Activated CD4-positive, alpha-beta memory T cell treated with anti-CD3 and anti-CD28 coated beads, Interleukin-2, amount 10 ng/mL, durations not matched to agents 7 days and 5 days (primary cell): ENCODE data around the gene PIK3AP1. TPM values are rescaled to one million over a fixed set of nuclear protein-coding genes. Genes with fewer than 3 reads are reported as not detected.
A peak's percentile ranks its signal among the peaks of the same experiment; 100 is the strongest.

Experiments
- CTCF ChIA-PET: fragments of 350-600 bp; sonication (Branson Sonifier 250); formaldehyde crosslinking; loops from one replicate; lab custom pipeline; 2021; ENCODE audit warnings: antibody characterized with exemption, inconsistent platforms; lab: Charles Lee
- POLR2A ChIA-PET: fragments of 350-600 bp; sonication (Branson Sonifier 250); formaldehyde crosslinking; loops from one replicate; lab custom pipeline; 2021; ENCODE audit warnings: antibody characterized with exemption; lab: Charles Lee
- DNase-seq: peaks from one replicate; pipeline ENCODE4 v3.0.0-alpha.2; 2020
- H3K27ac Mint-ChIP-seq: one replicate; pipeline ENCODE4 v1.8.0; 2021; ENCODE audit warnings: mild to moderate bottlenecking, mixed read lengths
- H3K27me3 Mint-ChIP-seq: one replicate; pipeline ENCODE4 v1.8.0; 2021; ENCODE audit warnings: mixed read lengths
- H3K36me3 Mint-ChIP-seq: one replicate; pipeline ENCODE4 v1.8.0; 2021; ENCODE audit warnings: low read depth, mixed read lengths
- H3K4me1 Mint-ChIP-seq: one replicate; pipeline ENCODE4 v1.8.0; 2021; ENCODE audit warnings: mixed read lengths
- H3K4me3 Mint-ChIP-seq: one replicate; pipeline ENCODE4 v1.8.0; 2021; ENCODE audit warnings: mild to moderate bottlenecking, mixed read lengths
- H3K9me3 Mint-ChIP-seq: one replicate; pipeline ENCODE4 v1.8.0; 2021; ENCODE audit warnings: mixed read lengths
- total RNA-seq, 2 experiments: library from RNA; stranded (reverse); gene quantifications; one replicate each; pipeline ENCODE4 v1.2.3, GENCODE V29; 2021

The PIK3AP1 gene
- total RNA-seq, 2 experiments from 2014 or later, result 5.7 to 6.6 TPM

GRCh38 chr10:96619796-96620773, 100.2 kb downstream of the PIK3AP1 start:
- POLR2A ChIA-PET, result no interaction called here
- no peak for DNase-seq
- H3K36me3 Mint-ChIP-seq, result no peaks in the 10 kb centered on the region
- no peak overlapping the region for H3K4me3 Mint-ChIP-seq
- no peaks in the 10 kb centered on the region for H3K27me3 Mint-ChIP-seq
- no peak overlapping the region for H3K27ac Mint-ChIP-seq
- H3K9me3 Mint-ChIP-seq, result no peaks in the 10 kb centered on the region
- no peaks in the 10 kb centered on the region for H3K4me1 Mint-ChIP-seq
- CTCF ChIA-PET, result no interaction called here

DNA sequence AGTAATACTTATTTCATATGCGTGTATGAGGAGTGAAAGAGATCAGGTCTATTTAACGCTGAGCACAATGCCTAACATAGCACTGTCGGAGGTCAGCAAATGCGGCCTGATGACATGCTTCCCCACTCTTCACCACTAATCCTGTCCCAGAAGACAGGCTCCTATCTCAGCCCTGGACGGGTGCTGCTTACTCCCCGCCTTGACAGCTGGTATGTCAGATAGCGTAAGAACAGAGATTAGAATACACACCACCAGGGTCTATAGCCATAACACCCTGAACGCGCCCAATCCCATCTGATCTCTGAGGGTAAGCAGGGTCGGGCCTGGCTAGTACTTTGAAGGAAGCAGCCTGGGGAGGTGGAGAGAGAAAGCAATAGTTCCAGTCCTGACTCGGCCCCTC, 101.2 kb downstream of the PIK3AP1 start:
- no peaks in the 10 kb centered on the region for H3K9me3 Mint-ChIP-seq
- H3K4me1 Mint-ChIP-seq, result no peaks in the 10 kb centered on the region
- ChIA-PET POLR2A (no interaction called here), CTCF (no interaction called here)
- H3K27ac Mint-ChIP-seq, result no peak overlapping the region
- H3K4me3 Mint-ChIP-seq, result no peak overlapping the region
- no peaks in the 10 kb centered on the region for H3K27me3 Mint-ChIP-seq
- DNase-seq, result no peak
- H3K36me3 Mint-ChIP-seq, result no peaks in the 10 kb centered on the region

DNA sequence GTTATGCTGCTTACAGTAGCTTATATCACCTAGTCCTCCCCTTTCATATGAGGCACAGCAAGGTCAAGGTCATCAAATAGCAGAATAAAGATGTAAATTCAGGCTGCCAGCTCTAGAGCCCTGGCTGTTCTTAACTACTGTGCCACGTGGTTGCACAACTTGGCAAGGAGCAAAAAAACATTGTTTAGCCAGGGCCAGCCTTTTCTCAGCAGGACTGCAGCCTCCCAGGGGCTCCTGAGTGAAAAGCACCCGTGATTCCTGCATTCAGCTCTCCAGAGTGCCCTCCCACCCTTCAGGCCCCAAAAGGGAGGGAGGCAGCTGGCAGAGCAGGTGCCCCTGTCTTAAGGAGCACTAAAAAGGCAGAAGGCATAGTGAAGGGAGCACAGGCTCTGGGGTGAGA, 101.7 kb downstream of the PIK3AP1 start:
- no peaks in the 10 kb centered on the region for H3K4me1 Mint-ChIP-seq
- DNase-seq, result no peak
- no peaks in the 10 kb centered on the region for H3K9me3 Mint-ChIP-seq
- H3K4me3 Mint-ChIP-seq, result no peak overlapping the region
- CTCF ChIA-PET, result no interaction called here
- no peak overlapping the region for H3K27ac Mint-ChIP-seq
- POLR2A ChIA-PET, result no interaction called here
- no peaks in the 10 kb centered on the region for H3K27me3 Mint-ChIP-seq
- H3K36me3 Mint-ChIP-seq, result no peaks in the 10 kb centered on the region

DNA sequence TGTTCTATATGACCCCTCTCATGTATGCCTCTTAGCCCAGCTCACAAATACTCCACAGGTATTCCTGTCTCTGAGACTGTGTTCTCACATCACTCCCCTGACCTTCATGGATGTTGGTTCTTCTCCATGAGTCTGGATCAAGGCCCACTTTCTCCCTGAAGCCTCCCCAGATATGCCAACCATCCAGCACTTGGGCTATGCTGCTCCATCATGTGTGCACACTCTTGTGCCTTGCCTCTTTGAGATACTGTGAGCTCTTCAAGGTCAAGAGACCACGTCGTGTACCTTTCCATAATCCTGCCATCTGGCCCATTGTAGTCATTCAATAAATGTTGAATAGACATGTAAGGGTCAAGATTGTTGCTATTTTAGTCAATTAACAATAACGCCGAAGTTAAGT, 103.4 kb downstream of the PIK3AP1 start:
- H3K27me3 Mint-ChIP-seq, result no peaks in the 10 kb centered on the region
- H3K27ac Mint-ChIP-seq, result no peak overlapping the region
- no peak for DNase-seq
- ChIA-PET POLR2A (no interaction called here), CTCF (no interaction called here)
- no peaks in the 10 kb centered on the region for H3K9me3 Mint-ChIP-seq
- H3K4me1 Mint-ChIP-seq, result no peaks in the 10 kb centered on the region
- no peaks in the 10 kb centered on the region for H3K36me3 Mint-ChIP-seq
- no peak overlapping the region for H3K4me3 Mint-ChIP-seq

- Mint-ChIP-seq H3K36me3 (no peaks in the 10 kb centered on the region), H3K27ac (no peak overlapping the region), H3K4me1 (peaks cover 9% of the 10 kb centered on the region), H3K27me3 (no peaks in the 10 kb centered on the region), H3K4me3 (no peak overlapping the region), H3K9me3 (no peaks in the 10 kb centered on the region)
- DNase-seq, result no peak
- ChIA-PET CTCF (no interaction called here), POLR2A (interaction anchor here (0.6 kb wide), 1 partner anchor 166 kb away, joined by 3 read pairs; no protein-coding TSS in a partner anchor)
These were observed 105.8 kb downstream of the PIK3AP1 start for GRCh38 chr10:96614515-96614914.

DNA sequence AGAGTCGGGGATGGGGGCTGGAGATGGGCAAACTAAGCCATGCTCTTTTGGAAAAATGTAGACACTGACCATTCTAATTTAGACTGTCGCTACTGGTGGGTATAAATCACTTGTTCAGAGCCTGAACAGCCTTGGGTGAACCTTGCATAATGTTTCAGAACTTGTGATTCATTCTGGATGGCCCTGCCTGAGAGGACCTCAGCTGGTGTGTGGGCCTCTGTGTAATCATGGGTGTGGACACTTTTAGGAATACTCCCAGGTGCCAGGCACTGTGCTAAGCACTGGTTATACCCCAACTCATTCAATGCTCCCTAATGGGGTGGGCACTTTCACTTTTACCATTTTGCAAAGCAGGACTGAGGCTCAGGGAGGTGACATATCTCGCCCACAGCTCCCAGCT, 106.7 kb downstream of the PIK3AP1 start:
- ChIA-PET POLR2A (no interaction called here), CTCF (no interaction called here)
- H3K36me3 Mint-ChIP-seq, result no peaks in the 10 kb centered on the region
- no peak overlapping the region for H3K27ac Mint-ChIP-seq
- no peaks in the 10 kb centered on the region for H3K27me3 Mint-ChIP-seq
- no peaks in the 10 kb centered on the region for H3K9me3 Mint-ChIP-seq
- H3K4me1 Mint-ChIP-seq, result peaks cover 9% of the 10 kb centered on the region
- DNase-seq, result no peak
- H3K4me3 Mint-ChIP-seq, result no peak overlapping the region

- Mint-ChIP-seq H3K4me3 (no peak overlapping the region), H3K27ac (no peak overlapping the region), H3K36me3 (no peaks in the 10 kb centered on the region), H3K27me3 (peaks cover 2% of the 10 kb centered on the region), H3K9me3 (no peaks in the 10 kb centered on the region), H3K4me1 (peaks cover 9% of the 10 kb centered on the region)
- CTCF ChIA-PET, result no interaction called here
- no peak for DNase-seq
- POLR2A ChIA-PET, result no interaction called here
These were observed 108.1 kb downstream of the PIK3AP1 start for GRCh38 chr10:96612055-96612830.

DNA sequence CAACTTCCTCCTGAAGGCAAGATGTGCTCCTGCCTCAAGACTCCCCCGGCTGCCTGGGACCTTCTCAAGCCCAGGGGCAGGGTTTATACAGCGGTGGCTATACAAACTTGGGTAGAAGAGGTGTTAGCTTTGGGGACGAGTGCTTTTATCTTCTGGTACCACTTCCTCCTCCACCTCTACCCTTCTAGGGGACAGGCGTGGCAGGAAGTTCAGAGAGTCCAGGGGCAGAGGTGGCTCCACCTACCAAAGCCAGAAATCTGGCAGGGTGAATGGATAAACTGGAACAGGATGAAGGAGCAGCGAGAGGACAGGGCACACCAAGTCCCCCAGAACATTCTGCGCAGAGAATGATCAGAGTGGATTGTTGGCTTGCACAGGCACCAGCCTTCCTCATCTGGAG, 109.5 kb downstream of the PIK3AP1 start:
- Mint-ChIP-seq H3K27me3 (peaks cover 2% of the 10 kb centered on the region), H3K27ac (no peak overlapping the region), H3K36me3 (no peaks in the 10 kb centered on the region), H3K9me3 (no peaks in the 10 kb centered on the region), H3K4me3 (no peak overlapping the region), H3K4me1 (peaks cover 9% of the 10 kb centered on the region)
- POLR2A ChIA-PET, result no interaction called here
- DNase-seq, result peak; percentile 23
- CTCF ChIA-PET, result no interaction called here

DNA sequence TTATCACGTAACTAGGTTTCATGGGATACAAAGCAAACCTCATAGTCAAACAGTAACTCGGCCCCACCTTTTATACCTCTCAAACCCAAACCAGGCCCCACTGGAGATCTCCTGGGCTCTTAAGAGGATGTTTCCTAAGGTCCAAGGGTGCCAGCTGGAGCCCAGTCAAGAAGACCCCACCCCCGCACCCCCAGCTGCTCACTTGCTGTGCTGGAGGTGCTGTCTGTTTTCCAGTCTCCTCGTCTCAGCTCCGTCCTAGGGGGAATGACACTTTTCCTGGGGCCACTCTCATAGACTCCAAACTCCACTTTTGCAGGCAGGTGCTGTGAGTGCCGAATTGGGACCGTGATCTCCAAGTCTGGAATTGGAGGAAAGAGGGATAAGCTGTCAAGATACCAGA, 110.8 kb downstream of the PIK3AP1 start:
- Mint-ChIP-seq H3K9me3 (no peaks in the 10 kb centered on the region), H3K4me1 (peaks cover 9% of the 10 kb centered on the region), H3K4me3 (no peak overlapping the region), H3K27ac (no peak overlapping the region), H3K36me3 (no peaks in the 10 kb centered on the region), H3K27me3 (peaks cover 2% of the 10 kb centered on the region)
- CTCF ChIA-PET, result interaction anchor here (1.1 kb wide), 1 partner anchor 23 kb away, joined by 3 read pairs; no protein-coding TSS in a partner anchor
- POLR2A ChIA-PET, result no interaction called here
- no peak for DNase-seq

GRCh38 chr10:96608805-96609204, 111.5 kb downstream of the PIK3AP1 start:
- no peak overlapping the region for H3K4me3 Mint-ChIP-seq
- no peaks in the 10 kb centered on the region for H3K36me3 Mint-ChIP-seq
- H3K9me3 Mint-ChIP-seq, result no peaks in the 10 kb centered on the region
- peaks cover 2% of the 10 kb centered on the region for H3K27me3 Mint-ChIP-seq
- peaks cover 9% of the 10 kb centered on the region for H3K4me1 Mint-ChIP-seq
- DNase-seq, result no peak
- POLR2A ChIA-PET, result no interaction called here
- CTCF ChIA-PET, result interaction anchor here (1.2 kb wide), 1 partner anchor 34 kb away, joined by 3 read pairs; no protein-coding TSS in a partner anchor
- H3K27ac Mint-ChIP-seq, result no peak overlapping the region

DNA sequence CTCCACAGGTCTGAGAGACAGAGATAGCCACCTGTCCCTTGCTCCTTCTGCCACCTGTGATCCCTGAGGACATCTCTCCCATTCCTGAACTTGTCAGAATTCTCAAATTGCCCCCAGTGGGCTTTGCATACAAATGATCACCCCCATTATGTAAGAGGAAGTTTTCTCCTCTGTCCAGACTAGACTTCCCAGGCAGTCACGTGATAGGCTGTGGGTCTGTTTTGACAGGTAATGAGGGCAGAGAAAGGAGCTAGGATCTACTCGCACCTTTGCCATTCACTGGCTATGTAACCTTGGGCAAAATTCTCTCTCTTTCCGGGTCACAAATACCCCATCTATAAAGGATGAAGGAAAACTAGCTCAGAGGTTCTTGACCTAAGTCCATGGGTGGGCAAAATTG, 112.1 kb downstream of the PIK3AP1 start:
- no peak overlapping the region for H3K27ac Mint-ChIP-seq
- H3K4me1 Mint-ChIP-seq, result peaks cover 9% of the 10 kb centered on the region
- H3K4me3 Mint-ChIP-seq, result no peak overlapping the region
- DNase-seq, result no peak
- no peaks in the 10 kb centered on the region for H3K9me3 Mint-ChIP-seq
- peaks cover 2% of the 10 kb centered on the region for H3K27me3 Mint-ChIP-seq
- ChIA-PET POLR2A (no interaction called here), CTCF (interaction anchor here (1.2 kb wide), 1 partner anchor 35 kb away, joined by 3 read pairs; no protein-coding TSS in a partner anchor)
- no peaks in the 10 kb centered on the region for H3K36me3 Mint-ChIP-seq

- no peak overlapping the region for H3K27ac Mint-ChIP-seq
- peaks cover 9% of the 10 kb centered on the region for H3K4me1 Mint-ChIP-seq
- H3K4me3 Mint-ChIP-seq, result no peak overlapping the region
- ChIA-PET CTCF (no interaction called here), POLR2A (no interaction called here)
- H3K36me3 Mint-ChIP-seq, result no peaks in the 10 kb centered on the region
- no peaks in the 10 kb centered on the region for H3K9me3 Mint-ChIP-seq
- DNase-seq, result no peak
- H3K27me3 Mint-ChIP-seq, result peaks cover 2% of the 10 kb centered on the region
These were observed 113.4 kb downstream of the PIK3AP1 start for GRCh38 chr10:96606946-96607345.

GRCh38 chr10:96606216-96606615, 114.1 kb downstream of the PIK3AP1 start:
- Mint-ChIP-seq H3K4me3 (no peak overlapping the region), H3K4me1 (peaks cover 9% of the 10 kb centered on the region), H3K9me3 (no peaks in the 10 kb centered on the region), H3K36me3 (no peaks in the 10 kb centered on the region), H3K27me3 (peaks cover 2% of the 10 kb centered on the region), H3K27ac (no peak overlapping the region)
- ChIA-PET CTCF (no interaction called here), POLR2A (no interaction called here)
- no peak for DNase-seq
